HG03039 (cell line): ENCODE measurements around the gene DPY19L1.
"Not testable (repeated sequence)": the region's sequence is repeated elsewhere in the genome, so short reads cannot be mapped to it uniquely, and the experiment has no call there.

Source experiments
- ATAC-seq: cut with Tn5 transposase; IDR thresholded peaks from one replicate; pipeline ENCODE4 v1.9.1; 2021; ENCODE audit warnings: mild to moderate bottlenecking, moderate library complexity; ENCODE audit not compliant: unreplicated experiment

Gene DPY19L1

DNA sequence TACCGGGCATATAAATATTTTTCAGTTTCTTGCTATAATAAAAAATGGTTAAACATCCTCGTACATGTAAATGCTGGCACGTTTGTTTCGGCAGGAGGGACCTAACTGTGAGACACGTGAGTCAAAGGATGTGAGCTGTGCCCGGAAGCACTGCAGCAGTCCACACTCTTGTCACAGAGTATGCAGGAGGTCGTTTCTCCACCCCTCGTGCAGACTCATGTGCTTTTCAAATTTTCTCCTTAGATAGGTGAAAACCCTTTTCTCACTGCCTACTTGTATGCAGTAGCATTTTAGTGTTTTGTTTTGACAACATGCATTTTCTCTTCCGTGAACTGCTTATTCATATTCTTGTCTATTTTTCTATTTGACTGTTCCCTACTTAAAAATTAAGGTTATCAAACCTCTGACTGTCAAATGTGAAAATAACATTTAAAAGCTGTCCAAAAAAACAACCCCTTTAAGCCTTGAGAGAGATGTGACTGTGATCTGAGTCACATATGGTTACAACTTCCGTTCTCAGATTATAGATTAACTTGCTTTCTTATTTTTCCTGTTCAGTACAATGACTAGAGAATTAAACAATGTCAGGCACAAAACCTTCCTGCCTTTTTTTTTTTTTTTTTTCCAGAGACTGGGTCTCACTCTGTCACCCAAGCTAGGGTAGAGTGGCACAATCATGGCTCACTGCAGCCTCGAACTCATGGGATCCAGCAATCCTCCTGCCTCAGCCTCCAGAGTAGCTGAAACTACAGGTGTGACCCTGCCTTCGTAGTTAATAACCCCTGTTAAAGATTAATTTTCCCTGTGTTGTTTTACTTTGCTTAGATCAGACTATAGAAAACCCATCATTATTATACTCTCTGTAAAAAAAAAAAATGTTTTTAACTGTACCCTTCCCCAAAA, 45.1 kb downstream of the DPY19L1 start:
- ATAC-seq, result peak; percentile 68

DNA sequence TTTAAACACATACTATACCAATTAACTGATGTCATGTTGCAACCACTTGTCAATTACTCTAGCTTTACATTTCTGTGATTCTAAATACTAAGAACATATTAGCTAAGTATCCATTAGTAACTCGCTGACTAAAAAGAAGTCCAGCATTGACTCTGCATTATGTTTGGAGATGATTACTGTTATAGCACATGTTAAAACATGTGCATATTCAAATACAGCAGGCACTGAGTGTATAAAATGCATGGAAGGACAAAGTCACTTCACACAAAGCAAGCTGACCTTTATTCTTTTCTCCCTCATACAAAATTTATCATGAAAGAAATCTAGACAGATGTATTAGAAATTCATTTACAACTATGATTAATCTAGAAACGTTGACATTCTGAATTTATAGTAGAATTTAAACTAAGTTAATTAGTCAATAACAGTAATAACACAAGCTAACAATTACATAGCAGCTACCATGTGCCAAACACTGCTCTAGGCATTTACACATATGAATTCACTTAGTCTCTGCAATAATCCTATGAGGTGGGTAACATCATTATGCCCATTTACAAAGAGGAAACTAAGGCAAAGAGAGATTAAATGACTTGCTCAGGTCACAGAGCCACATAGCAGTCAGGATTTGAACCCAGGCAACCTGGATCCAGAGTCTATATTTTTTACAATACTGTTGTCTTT, 48.7 kb downstream of the DPY19L1 start:
- ATAC-seq, result not testable (repeated sequence)

- ATAC-seq, result not testable (repeated sequence)
These were observed 52.1 kb downstream of the DPY19L1 start for GRCh38 chr7:34985155-34985554.

DNA sequence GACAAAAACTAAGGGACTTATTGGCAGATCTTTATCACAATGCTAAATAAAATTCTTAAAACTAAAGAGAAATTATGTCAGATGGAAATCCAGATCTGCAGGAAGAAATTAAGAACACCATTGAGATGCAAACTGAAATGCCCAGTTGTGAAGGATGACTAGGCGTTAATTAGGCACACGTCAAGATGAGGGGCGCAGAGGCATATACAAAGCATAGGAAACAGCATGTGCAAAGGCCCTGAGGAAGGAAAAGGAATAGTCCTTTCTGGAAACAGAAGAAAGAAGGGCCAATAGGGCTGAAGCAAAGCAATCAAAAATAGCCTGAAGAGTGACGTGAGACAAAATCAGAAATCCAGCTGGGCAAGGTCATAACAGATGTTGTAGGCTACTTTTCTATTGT, 53.1 kb downstream of the DPY19L1 start:
- not testable (repeated sequence) for ATAC-seq

GRCh38 chr7:34982371-34983019, 54.8 kb downstream of the DPY19L1 start:
- ATAC-seq, result no peak

DNA sequence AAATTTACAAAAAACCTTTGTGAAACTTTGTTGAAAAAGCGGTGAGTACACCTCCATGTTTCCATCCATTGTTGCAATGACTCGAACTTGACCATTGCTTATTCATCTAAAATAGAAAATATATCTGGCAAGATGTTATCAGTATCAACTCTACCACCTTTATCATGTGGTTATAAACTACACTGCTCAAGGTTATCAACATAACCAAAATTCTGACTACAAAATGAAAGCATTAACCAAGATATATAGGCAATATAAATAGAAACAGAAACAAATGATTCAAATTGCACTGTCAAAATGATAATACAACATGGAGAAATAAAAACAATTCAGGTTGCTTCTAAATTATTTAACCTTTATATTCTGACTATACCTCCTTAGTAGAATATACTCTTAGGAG, 58.2 kb downstream of the DPY19L1 start:
- ATAC-seq, result not testable (repeated sequence)

DNA sequence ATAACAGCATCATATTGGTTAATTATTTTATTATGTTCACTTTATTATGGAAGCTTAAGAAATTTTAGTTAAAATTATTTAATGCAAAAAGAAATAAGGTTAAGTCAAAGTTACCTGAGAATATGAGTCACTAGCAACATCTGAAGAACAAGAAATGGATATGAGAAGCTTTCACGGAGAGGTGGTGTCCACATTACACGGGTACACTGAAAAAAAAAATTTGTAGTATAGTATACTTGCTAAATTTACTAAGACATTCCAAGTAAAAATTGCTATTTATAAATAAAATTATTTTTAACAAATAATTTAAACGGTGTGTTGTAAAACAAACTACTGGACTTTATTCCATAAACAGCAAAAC, 63.9 kb downstream of the DPY19L1 start:
- no peak for ATAC-seq

DNA sequence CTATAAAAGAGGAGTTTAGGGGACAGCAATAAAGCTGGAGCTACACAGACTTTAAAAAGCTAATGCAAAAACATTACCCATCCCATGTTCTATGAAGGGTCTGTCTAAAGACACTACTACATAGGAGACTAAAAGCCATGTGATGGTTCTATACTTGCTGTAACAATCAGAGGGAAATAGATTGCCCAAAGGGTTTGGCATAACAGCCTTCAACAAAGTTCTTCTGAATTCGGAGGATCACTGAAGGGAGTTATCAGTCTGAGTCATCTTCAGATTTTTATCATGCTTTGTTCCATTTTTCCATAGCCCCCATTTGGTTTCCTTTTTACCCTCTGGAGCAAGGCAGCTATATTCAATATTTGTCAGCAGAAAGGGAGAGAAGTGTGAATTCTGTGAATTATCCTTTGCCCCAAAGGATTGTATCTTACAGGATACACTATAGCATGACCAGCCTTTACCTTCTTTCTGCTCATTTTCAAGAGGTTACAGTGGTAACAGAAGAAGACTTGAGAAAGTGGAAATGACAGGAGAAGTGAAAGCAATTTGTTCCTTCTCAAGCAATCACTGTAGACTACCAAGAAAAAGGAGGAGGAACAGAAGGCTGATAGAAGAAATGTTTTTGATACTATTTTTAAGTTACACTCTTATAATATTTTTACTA, 64.4 kb downstream of the DPY19L1 start:
- not testable (repeated sequence) for ATAC-seq

GRCh38 chr7:34967818-34968217, 69.5 kb downstream of the DPY19L1 start:
- not testable (repeated sequence) for ATAC-seq

- not testable (repeated sequence) for ATAC-seq
These were observed 70.8 kb downstream of the DPY19L1 start for GRCh38 chr7:34966504-34966903.

DNA sequence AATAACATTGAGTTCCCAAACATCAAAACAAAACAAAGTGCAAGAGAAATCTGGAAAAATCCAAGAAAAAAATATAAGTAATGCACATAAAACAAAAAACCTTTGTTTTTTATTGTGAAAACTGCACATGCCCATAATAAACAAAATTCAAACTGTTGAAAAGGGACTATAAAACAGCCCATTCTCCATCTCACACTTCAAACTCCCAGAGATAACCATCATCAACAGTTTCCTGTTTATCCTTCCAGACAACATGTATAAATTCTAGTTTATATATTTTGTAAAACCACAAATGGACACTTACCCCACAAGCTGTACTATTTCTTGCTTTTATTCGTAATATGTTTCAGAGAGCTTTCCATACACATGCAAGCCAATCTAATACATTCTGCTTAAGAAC, 79.3 kb downstream of the DPY19L1 start:
- ATAC-seq, result no peak

DNA sequence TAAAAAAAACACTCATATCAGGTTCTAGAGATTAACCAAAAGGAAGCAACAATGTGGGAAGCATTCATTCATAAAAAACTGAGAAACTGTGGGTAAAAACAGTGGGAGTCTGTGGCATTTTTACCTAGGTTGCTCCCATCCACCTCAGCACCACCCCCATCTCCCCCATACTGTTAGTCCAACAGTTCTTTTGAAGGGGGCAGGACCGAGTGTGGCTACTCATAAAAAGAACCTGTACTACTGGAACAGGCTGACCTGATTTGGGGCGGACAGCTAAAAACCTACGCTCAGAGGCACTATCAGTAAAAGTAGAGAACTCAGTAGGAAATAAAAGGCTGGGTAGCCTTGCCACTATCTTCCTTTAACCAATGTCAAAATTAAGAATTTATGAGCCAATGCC, 84.5 kb downstream of the DPY19L1 start:
- no peak for ATAC-seq

DNA sequence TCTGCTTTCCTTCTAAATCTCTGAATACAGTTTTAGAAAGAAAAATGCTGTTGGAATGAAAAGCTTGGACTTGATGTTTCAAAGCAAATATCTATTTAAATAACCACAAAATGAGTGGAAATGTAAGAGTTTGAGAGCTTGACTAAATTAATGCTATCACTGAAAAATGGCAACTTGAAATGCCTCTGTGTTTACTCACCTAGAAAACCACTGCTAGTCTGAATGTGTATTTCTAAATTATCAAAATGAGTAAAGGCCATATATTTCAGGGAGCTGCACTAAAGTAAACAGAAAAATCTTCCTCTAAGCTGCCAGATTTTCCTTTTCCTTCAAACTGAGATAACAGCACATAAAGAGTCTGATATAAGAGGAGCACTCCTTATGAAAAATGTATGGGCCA, 87.9 kb downstream of the DPY19L1 start:
- no peak for ATAC-seq

DNA sequence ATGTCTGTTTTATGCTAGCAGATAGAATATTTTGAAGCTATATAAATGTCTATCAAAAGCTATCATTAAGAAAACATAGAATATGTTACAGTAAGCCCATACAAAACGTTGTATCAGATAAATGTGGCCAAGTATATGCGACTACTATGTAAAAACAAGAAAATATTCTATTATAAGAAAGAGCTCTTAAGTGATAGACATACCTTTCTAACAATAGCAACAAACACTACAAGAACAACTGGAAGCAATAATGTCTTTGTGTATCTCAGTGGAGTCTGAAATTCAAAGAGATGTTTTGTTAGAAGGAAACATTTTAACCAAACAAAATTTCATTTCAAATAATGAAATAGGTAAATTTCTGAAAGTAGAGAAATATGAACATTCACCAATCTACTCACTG, 89.9 kb downstream of the DPY19L1 start:
- ATAC-seq, result not testable (repeated sequence)

- no peak for ATAC-seq
These were observed 90.8 kb downstream of the DPY19L1 start for GRCh38 chr7:34946486-34946885.

DNA sequence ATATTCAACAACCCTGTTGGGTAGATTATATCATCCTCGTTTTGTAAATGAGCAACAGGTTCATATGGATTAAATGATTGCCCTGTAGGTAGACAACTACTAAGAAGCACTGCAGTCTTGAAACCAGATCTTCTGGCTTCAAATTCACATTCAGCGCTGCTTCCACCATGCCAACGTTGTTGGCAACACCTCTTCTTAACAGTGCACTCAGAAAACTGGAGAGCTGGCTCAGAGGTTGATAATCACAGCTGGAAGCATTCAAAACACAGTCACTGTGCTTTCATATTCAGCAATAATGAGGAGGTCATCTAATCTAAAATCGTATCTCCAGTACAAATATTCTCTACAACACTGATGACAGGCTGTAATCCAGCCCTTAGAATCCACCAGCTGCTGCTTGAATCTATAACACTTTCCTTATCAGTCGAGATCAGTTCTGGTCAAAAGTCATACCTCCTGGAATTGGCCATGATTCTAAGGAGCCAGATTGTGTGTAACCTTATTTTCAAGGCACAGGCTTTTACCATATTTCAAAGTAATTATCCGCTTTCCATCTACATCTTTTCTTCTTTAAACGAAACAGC, 91.3 kb downstream of the DPY19L1 start:
- not testable (repeated sequence) for ATAC-seq

DNA sequence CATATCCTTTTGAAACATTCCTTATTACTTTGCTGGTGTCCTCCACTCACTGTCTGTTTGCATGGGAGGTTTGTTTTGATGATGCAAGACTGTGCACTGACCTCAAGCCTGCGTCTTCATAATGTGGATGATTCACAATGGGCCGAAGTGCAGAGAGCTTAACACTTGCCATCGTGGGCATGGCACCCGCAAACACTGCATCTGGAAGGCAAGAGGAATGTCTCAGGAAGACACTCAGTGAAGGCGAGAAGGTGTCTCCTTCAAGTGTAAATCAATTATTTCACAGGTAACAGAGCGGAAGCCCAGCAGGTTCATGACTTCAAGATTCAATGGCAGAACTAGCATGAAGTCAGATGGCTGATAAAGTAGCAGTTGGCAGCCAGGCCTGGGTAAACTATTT, 98.1 kb downstream of the DPY19L1 start:
- no peak for ATAC-seq

GRCh38 chr7:34935735-34936165, 101.5 kb downstream of the DPY19L1 start:
- ATAC-seq, result peak; percentile 79

- ATAC-seq, result no peak
These were observed 105.5 kb downstream of the DPY19L1 start for GRCh38 chr7:34931739-34932138.

DNA sequence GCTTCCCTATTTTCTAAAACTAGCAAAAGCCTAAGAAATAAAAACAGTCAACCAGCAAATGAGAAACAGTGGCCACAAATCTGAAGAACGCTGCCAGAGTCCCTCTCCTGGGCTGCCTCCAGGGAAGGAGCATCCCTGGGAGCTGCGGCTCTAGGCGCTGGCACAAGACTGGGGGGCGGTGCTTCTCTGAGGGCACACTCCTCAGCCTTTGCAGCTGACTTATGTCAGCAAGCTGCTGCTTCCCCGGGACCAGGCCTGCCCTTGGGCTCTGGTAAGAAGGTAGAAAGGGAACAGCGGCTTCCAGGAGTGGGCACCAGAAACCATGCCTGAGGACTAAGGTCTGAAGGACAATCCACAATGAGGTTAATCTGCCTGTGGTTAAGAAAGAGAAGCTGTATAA, 107.5 kb downstream of the DPY19L1 start:
- not testable (repeated sequence) for ATAC-seq

GRCh38 chr7:34928560-34928959, 108.7 kb downstream of the DPY19L1 start:
- no peak for ATAC-seq
